GM19438 (cell line): Measurements from ENCODE around the gene ARHGAP1.

Experiments used
- ATAC-seq: cut with Tn5 transposase; IDR thresholded peaks from one replicate; pipeline ENCODE4 v1.9.1; 2021; ENCODE audit warnings: low read depth; ENCODE audit not compliant: unreplicated experiment

Gene ARHGAP1

DNA sequence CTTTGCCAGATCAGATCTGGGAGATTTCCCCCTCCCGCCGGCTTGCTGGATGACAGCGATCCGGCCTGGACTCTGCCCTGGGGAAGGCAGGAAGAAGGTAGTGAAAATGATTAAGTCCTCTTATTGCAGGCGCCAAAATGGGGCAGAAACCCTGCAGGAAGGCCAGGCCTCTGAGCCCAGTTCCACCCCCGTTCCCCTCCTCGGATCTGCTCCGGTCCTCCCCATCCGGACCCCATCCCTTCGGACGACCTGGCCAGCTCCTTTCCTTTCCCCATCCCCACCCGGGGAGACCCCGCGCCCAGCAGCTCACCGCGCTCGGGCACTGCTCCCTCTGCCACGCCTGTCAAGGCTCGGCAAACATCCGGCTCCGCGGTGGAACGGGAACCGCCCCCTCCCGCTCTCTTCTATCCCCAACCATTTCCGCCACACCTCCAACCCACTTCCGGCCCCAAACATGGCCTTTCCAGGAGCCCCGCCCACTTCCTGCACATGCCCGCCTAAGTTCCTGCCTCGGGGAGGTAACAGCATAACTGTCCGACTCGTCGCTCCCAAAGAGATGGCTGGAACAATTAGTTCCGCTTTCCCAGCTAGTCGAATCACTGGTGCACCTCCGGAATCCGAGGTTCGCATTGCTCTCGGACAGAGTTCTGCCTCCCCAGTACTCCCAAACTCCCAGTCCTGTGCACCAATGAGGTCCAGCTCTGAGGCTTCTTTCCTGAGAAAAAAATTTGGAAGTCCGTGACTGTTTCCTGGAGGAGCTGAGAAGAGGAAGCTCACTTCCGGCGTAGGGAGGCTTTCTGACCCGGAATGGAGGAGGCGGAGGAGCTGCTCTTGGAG is at the start of gene ARHGAP1, which contains the start of gene ZNF408:
Gene ARHGAP1 (minus strand): TSS at position 379 of the 837 bp plus-strand sequence. CDS start 4,512 bp downstream, outside the sequence.
Gene ZNF408 (plus strand): TSS at position 791 of the 837 bp plus-strand sequence. CDS start 17 bp downstream, at position 808.
- peak; percentile 93 for ATAC-seq

GRCh38 chr11:46747150-46747549 is 46.7 kb upstream of the ARHGAP1 start:
- ATAC-seq, result no peak

DNA sequence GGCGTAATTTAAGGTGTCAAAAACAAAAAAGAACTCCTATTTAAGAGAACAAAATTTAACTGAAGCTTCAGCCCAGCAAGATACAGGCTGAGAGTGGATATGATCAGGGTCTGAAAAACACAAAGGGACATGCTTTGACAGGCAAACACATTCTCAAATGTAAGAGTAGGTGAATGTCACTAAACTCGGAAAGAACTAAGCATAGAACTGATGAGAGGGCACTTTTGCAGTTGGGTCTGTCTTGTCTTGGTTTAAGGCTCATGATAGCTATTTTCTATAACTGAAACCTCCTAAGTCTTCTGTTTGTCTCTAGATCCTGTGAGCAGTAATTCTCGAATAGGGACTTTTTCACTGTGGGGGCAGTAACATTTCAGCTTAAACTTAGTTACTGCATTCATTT is 45.6 kb upstream of the ARHGAP1 start:
- ATAC-seq, result no peak

- ATAC-seq, result no peak
Measured at GRCh38 chr11:46745328-46745727, 44.9 kb upstream of the ARHGAP1 start.

GRCh38 chr11:46743693-46744339 is 43.4 kb upstream of the ARHGAP1 start:
- ATAC-seq, result no peak

- ATAC-seq, result no peak
Measured at GRCh38 chr11:46743043-46743442, 42.6 kb upstream of the ARHGAP1 start.

GRCh38 chr11:46741600-46742484 is 41.4 kb upstream of the ARHGAP1 start:
- ATAC-seq, result no peak

DNA sequence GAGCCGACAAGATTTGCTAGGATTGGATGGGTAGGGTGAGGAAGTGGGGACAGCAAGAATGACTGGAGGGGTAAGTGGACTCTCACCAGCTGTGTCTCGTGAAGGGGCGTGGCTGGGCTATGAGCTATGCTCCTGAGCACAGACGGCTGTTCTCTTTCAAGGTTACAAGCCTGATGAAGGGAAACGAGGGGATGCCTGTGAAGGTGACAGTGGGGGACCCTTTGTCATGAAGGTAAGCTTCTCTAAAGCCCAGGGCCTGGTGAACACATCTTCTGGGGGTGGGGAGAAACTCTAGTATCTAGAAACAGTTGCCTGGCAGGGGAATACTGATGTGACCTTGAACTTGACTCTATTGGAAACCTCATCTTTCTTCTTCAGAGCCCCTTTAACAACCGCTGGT is 38.5 kb upstream of the ARHGAP1 start:
- ATAC-seq, result no peak

DNA sequence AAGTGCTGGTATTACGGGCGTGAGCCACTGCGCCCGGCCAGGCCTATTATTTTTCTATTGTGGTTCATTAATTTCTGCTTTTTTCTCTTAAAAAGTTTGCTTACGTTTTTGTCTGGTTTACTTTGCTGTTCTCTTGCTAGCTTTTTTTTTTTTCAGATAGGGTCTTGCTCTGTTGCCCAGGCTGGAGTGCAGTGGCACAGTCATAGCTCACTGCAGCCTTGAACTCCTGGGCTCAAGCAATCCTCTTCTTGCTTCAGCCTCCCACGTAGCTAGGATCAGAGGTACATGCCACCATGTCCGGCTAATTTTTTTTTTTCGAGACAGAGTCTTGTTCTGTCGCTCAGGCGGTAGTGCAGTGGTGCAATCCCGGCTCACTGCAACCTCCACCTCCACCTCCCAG is 37.3 kb upstream of the ARHGAP1 start:
- ATAC-seq, result no peak

- ATAC-seq, result no peak
Measured at GRCh38 chr11:46736615-46737014, 36.2 kb upstream of the ARHGAP1 start.

- ATAC-seq, result no peak
Measured at GRCh38 chr11:46736146-46736545, 35.7 kb upstream of the ARHGAP1 start.

DNA sequence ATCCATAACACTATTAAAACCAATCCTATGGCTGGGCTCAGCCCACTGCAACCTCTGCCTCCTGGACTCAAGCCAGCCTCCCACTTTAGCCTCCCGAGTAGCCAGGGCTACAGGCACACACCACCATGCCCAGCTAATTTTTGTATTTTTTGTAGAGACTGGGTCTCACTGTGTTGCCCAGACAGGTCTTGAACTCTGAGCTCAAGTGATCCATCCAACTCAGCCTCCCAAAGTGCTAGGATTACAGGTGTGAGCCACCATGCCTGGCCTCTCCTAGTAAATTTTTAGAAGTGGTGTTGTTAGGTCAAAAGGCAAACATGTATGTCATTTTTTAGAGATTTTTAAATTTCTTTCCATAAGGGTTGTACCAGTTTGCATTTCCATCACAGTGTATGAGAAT is 32.8 kb upstream of the ARHGAP1 start:
- no peak for ATAC-seq

GRCh38 chr11:46731545-46731944 is 31.1 kb upstream of the ARHGAP1 start:
- ATAC-seq, result no peak

DNA sequence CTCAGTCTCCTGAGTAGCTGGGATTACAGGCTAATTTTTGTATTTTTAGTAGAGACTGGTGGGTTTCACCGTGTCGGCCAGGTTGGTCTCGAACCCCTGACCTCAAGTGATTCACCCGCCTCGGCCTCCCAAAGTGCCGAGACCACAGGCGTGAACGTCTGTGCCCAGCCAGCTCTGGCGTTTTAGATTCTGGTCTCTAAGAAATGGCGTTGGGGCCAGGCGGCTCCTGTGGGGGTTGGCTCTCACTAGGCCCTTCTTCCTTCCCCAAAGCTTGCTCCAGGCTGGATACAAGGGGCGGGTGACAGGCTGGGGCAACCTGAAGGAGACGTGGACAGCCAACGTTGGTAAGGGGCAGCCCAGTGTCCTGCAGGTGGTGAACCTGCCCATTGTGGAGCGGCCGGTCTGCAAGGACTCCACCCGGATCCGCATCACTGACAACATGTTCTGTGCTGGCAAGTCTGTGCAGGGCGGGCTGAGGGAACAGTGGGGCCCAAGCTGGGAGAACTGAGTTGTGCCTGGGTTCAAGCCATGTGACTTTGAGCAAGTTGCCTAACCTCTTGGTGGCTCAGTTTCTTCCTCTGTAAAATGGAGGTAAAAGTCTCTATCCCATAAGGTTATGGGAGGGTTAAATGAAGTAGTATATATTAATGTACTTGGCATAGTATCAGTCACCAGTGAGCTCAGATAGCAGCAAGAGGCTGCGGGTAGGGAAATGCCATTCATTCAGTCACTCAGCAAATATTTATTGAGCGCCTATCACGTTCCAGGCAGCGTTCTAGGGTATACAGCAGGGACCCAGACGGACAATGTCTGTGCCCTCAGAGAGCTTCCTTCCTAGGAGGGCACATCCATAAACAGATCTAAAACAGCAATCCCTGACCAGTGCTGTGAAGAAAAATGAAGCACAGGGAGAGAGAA is 28.9 kb upstream of the ARHGAP1 start:
- no peak for ATAC-seq

- ATAC-seq, result no peak
Measured at GRCh38 chr11:46728659-46729040, 28.2 kb upstream of the ARHGAP1 start.

- ATAC-seq, result no peak
Measured at GRCh38 chr11:46727952-46728658, 27.7 kb upstream of the ARHGAP1 start.

DNA sequence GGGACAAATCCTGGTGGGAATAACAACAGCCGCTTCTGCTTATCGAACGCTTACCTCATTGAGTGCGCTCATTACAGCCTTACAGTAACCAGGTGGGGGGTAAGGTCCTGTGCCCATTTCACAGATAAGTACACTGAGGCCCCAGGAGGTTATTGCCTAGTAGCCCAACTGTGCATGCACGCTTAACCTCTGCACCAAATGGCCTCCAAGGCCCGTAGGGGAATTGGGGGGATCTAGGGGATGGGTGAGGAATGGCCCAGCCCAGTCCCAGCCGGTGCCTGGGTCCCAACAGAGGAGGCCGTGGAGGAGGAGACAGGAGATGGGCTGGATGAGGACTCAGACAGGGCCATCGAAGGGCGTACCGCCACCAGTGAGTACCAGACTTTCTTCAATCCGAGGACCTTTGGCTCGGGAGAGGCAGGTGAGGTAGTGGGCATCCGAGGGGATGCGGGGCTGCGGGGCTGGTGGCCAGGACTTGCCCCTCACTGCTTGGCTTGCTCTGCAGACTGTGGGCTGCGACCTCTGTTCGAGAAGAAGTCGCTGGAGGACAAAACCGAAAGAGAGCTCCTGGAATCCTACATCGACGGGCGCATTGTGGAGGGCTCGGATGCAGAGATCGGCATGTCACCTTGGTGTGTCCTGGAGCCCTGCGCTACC is 25.9 kb upstream of the ARHGAP1 start:
- no peak for ATAC-seq

DNA sequence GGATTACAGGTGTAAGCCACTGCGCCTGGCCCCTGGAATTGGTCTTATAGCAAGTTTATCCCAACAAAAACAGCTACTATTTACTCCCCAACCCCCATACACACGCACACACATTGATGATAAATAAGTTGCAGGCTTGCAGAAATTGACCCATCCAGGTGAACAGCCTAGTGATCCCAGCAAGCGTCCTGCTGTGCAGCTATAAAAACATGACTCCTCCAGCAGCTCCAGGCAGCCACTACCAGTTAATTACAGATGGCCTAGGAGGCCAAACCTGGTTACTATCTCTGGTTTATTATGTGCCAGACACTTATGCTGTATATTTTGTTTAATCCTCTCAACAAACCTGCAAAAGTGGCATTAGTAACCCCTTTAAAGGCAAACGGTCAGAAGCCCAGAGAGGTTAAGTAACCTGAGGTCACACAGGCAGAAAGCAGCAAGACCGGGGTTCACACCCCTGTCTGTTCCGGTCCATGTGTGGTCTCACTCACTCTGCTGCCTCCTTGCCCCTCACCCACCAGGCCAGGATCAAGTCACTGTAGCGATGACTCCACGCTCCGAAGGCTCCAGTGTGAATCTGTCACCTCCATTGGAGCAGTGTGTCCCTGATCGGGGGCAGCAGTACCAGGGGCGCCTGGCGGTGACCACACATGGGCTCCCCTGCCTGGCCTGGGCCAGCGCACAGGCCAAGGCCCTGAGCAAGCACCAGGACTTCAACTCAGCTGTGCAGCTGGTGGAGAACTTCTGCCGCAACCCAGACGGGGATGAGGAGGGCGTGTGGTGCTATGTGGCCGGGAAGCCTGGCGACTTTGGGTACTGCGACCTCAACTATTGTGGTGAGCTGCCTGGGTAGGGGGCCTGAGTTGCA is 25.2 kb upstream of the ARHGAP1 start:
- no peak for ATAC-seq
